ENCODE measurements around the gene PLEKHA6.
"Not testable (repeated sequence)": the region's sequence is repeated elsewhere in the genome, so short reads cannot be mapped to it uniquely, and the experiment has no call there.

PLEKHA6 gene

GRCh38 chr1:204335533-204335932 lies 24.2 kb downstream of the PLEKHA6 start:
- no peak for DNase-seq

- DNase-seq = no peak
Measured at GRCh38 chr1:204335085-204335484, 24.6 kb downstream of the PLEKHA6 start.

GRCh38 chr1:204334455-204334854 lies 25.3 kb downstream of the PLEKHA6 start:
- DNase-seq = no peak

GRCh38 chr1:204333427-204333826 lies 26.3 kb downstream of the PLEKHA6 start:
- DNase-seq = no peak

GRCh38 chr1:204331847-204332487 lies 27.8 kb downstream of the PLEKHA6 start:
- no peak for DNase-seq

- no peak for DNase-seq
Measured at GRCh38 chr1:204331275-204331674, 28.5 kb downstream of the PLEKHA6 start.

- DNase-seq = not testable (repeated sequence)
Measured at GRCh38 chr1:204327870-204328269, 31.9 kb downstream of the PLEKHA6 start.

- DNase-seq = no peak
Measured at GRCh38 chr1:204327359-204327758, 32.4 kb downstream of the PLEKHA6 start.

- DNase-seq = no peak
Measured at GRCh38 chr1:204326771-204327300, 32.9 kb downstream of the PLEKHA6 start.

- DNase-seq = no peak
Measured at GRCh38 chr1:204325944-204326343, 33.8 kb downstream of the PLEKHA6 start.

GRCh38 chr1:204323887-204324286 lies 35.8 kb downstream of the PLEKHA6 start:
- DNase-seq = no peak

GRCh38 chr1:204322339-204322868 lies 37.3 kb downstream of the PLEKHA6 start:
- no peak for DNase-seq

- DNase-seq = no peak
Measured at GRCh38 chr1:204321665-204322064, 38.1 kb downstream of the PLEKHA6 start.

- DNase-seq = no peak
Measured at GRCh38 chr1:204321051-204321450, 38.7 kb downstream of the PLEKHA6 start.

GRCh38 chr1:204320382-204320804 lies 39.3 kb downstream of the PLEKHA6 start:
- no peak for DNase-seq

- DNase-seq = no peak
Measured at GRCh38 chr1:204319462-204319861, 40.3 kb downstream of the PLEKHA6 start.

GRCh38 chr1:204319027-204319426 lies 40.7 kb downstream of the PLEKHA6 start:
- DNase-seq = no peak

GRCh38 chr1:204318324-204318723 lies 41.4 kb downstream of the PLEKHA6 start:
- DNase-seq = no peak

- DNase-seq = no peak
Measured at GRCh38 chr1:204317170-204317569, 42.6 kb downstream of the PLEKHA6 start.

GRCh38 chr1:204316164-204316563 lies 43.6 kb downstream of the PLEKHA6 start:
- no peak for DNase-seq

GRCh38 chr1:204314893-204315658 lies 44.7 kb downstream of the PLEKHA6 start:
- DNase-seq = no peak

- no peak for DNase-seq
Measured at GRCh38 chr1:204314171-204314892, 45.4 kb downstream of the PLEKHA6 start.

- DNase-seq = no peak
Measured at GRCh38 chr1:204313675-204314074, 46.1 kb downstream of the PLEKHA6 start.
